ENCODE results near the gene USP15. TPM values are rescaled to one million over a fixed set of nuclear protein-coding genes. Genes with fewer than 3 reads are reported as not detected.

USP15 gene
- total and polyA plus RNA-seq, 8 donors: 16.7 to 43.0 (median 29.6) TPM

DNA sequence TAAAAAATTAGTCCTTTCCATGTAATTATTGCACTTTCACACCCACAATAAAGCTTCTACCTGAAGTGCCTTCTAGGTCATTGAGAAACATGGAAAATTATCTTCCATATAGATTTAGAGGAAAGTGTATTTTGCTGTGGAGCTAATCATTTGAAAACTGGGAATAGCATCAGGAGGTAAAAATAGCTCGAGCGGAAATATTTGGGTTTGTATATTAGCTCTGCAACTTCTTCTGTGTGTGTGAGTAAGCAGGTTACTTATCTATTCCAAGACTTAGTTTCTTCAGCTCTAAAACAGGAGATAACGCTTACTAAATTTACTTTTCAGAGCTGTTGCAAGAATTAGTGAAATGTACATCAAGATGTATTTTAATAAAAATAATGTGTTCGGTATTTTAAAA, 111.5 kb downstream of the USP15 start:
- DNase-seq (no peak), FAIRE-seq (no peak), ATAC-seq (no peak)
- WGBS, 2 donors: 85% methylated on average over 4 of the region's 4 CpGs
- Histone ChIP-seq H3K36me3 (no peaks in the 10 kb centered on the region), H3K4me1 (no peaks in the 10 kb centered on the region), H3K27ac (no peak overlapping the region), H3K9me3 (no peaks in the 10 kb centered on the region), H3K4me3 (no peak overlapping the region), H3K27me3 (no peaks in the 10 kb centered on the region)
- TF ChIP-seq, protein P1, sequence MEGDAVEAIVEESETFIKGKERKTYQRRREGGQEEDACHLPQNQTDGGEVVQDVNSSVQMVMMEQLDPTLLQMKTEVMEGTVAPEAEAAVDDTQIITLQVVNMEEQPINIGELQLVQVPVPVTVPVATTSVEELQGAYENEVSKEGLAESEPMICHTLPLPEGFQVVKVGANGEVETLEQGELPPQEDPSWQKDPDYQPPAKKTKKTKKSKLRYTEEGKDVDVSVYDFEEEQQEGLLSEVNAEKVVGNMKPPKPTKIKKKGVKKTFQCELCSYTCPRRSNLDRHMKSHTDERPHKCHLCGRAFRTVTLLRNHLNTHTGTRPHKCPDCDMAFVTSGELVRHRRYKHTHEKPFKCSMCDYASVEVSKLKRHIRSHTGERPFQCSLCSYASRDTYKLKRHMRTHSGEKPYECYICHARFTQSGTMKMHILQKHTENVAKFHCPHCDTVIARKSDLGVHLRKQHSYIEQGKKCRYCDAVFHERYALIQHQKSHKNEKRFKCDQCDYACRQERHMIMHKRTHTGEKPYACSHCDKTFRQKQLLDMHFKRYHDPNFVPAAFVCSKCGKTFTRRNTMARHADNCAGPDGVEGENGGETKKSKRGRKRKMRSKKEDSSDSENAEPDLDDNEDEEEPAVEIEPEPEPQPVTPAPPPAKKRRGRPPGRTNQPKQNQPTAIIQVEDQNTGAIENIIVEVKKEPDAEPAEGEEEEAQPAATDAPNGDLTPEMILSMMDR (IDR thresholded peaks at IDR 0.05): no peak
- intact Hi-C loops (cut with DNase I): no loop called here

DNA sequence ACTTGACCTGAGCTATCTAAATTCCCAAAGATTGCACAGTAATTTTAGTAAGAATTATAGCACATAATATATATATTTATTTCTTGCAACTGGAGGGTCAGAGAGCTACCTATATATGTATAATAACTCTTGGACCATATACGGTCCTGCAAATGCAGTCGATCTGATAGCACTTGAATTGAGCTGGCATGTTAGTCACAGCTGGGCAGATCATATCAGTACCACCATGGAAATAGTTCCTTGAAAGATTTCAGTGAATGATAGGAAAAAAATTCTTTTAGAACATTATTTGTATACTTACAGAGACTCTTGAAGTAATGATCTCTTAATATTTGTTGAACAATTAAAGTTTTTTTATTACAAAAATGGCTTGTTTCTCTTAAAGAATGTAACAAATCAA, 111.9 kb downstream of the USP15 start:
- FAIRE-seq: no peak
- H3K9me3 ChIP-seq: no peaks in the 10 kb centered on the region
- 87% methylated on average over 2 of the region's 2 CpGs for WGBS, 2 donors
- H3K36me3 ChIP-seq: no peaks in the 10 kb centered on the region
- no peaks in the 10 kb centered on the region for H3K4me1 ChIP-seq
- TF ChIP-seq, protein P1 (IDR thresholded peaks at IDR 0.05): no peak
- H3K27ac ChIP-seq: no peak overlapping the region
- no peak for ATAC-seq
- no peak for DNase-seq
- H3K4me3 ChIP-seq: no peak overlapping the region
- H3K27me3 ChIP-seq: no peaks in the 10 kb centered on the region
- intact Hi-C loops (cut with DNase I): no loop called here

DNA sequence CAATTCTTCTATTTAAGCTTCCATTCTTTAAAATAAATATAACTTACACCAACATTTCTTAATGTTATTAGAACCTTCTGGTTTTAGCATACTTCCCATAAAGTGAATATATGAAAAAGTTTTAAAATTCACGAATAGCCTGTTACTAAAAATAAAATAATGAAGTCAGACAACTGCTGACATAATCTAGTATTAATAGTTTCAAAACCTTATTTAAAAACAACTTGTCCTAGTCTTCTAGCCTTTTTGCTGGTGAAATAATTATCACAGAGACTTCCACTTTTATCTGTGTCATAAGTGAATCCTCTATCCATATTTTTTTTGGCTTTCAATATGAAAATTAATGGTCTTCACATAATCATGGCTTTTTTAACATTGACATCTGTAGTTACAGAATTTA, 112.6 kb downstream of the USP15 start:
- no peak overlapping the region for H3K27ac ChIP-seq
- H3K9me3 ChIP-seq: no peaks in the 10 kb centered on the region
- TF ChIP-seq, protein P1 (IDR thresholded peaks at IDR 0.05): no peak
- intact Hi-C loops (cut with DNase I): no loop called here
- WGBS, 2 donors: 60 to 85% methylated on average over 1 of the region's 1 CpG
- DNase-seq: no peak
- H3K4me1 ChIP-seq: no peaks in the 10 kb centered on the region
- ATAC-seq: no peak
- H3K27me3 ChIP-seq: no peaks in the 10 kb centered on the region
- H3K4me3 ChIP-seq: no peak overlapping the region
- no peaks in the 10 kb centered on the region for H3K36me3 ChIP-seq
- no peak for FAIRE-seq

DNA sequence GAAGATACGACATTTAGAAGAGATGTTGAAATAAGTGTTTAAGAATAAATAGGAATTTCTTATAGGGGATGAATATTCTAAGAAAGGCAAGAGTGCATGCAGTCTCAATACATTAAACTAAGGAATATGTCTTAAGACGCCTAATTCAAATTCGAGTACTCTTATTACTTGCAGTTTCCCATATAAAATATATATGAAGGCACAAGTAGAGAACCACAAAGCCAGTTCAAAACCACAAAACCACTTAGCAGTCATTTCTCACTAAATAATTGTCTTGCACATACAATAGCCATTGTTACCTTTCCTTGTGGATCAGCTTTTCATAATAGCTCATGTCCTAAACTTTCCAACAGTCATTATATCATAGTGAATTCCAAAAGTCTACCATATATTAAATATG, 115.4 kb downstream of the USP15 start:
- FAIRE-seq: no peak

DNA sequence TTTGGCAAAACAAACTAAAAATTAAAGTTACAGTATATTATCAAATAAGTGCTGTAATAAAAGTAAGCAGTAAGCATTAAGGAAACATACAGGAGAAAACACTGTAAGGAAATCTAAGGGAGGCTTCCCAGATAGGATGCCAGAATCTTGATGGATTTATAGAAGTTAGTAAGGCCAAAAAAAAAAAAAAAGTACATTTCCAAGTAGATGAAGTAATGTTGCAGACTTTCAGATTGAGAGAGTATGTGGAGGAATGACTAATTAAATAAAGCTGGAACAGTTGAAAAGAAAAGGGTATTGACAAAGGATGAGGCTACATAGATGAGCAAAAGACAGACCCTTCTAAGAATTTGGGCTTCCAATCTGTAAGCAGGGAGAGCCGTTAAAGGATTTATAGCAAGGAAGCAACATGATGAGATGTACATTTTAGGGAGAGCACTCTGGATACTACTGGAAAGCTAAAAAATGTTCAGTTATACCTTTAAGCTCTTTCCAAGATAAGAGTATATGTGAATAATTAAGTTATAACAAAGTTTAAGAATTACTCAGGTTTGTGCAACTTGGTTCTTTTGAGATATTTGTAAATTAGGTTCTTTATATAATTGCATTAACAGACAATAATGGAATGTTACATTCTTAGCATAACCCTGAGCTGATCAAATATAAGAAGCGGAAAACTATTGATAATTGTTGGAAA, 119.0 kb downstream of the USP15 start:
- intact Hi-C loops (cut with DNase I): no loop called here
- 91 to 95% methylated on average over 2 of the region's 2 CpGs for WGBS, 2 donors
- TF ChIP-seq, protein P1 (IDR thresholded peaks at IDR 0.05): no peak
- Histone ChIP-seq H3K27ac (no peak overlapping the region), H3K4me3 (no peak overlapping the region), H3K36me3 (peaks cover 0 to 11% (median 0%) of the 10 kb centered on the region in 3 donors), H3K27me3 (no peaks in the 10 kb centered on the region), H3K4me1 (no peaks in the 10 kb centered on the region), H3K9me3 (no peaks in the 10 kb centered on the region)
- DNase-seq (no peak), ATAC-seq (no peak), FAIRE-seq (peak; percentile 26)

More for the DNA sequence above, 115.4 kb downstream of the USP15 start:
- TF ChIP-seq, protein P1 (IDR thresholded peaks at IDR 0.05): no peak
- no peaks in the 10 kb centered on the region for H3K36me3 ChIP-seq
- DNase-seq (no peak), ATAC-seq (no peak)
- 96 to 97% methylated on average over 3 of the region's 3 CpGs for WGBS, 2 donors
- H3K9me3 ChIP-seq: no peaks in the 10 kb centered on the region
- H3K27ac ChIP-seq: no peak overlapping the region
- intact Hi-C loops (cut with DNase I): no loop called here
- H3K4me1 ChIP-seq: no peaks in the 10 kb centered on the region
- no peaks in the 10 kb centered on the region for H3K27me3 ChIP-seq
- H3K4me3 ChIP-seq: no peak overlapping the region
